CD4-positive, CD25-positive, alpha-beta regulatory T cell (primary cell): Measurements from ENCODE around the gene SFRP5. TPM values are rescaled to one million over a fixed set of nuclear protein-coding genes. Genes with fewer than 3 reads are reported as not detected.

Experiments
- ATAC-seq, 2 donors: fragments of 150-1000 bp; cut with Tn5 transposase; one replicate each; pipeline ENCODE4 v1.10.0; 2021; ENCODE audit warnings: low read depth in 2 of 2, moderate number of reproducible peaks in 2 of 2, moderate library complexity in 1 of 2
- DNase-seq, 3 donors: peaks; one replicate each; pipeline versions ENCODE4 v3.0.0 to v3.0.0-alpha.2; 2012 to 2022; ENCODE audit warnings: mixed read lengths in 1 of 3
- H3K27ac ChIP-seq: one replicate; pipeline ENCODE4 v1.7.0; 2013; ENCODE audit warnings: mild to moderate bottlenecking, low read length; ENCODE audit not compliant: insufficient read depth, poor library complexity, severe bottlenecking
- H3K27me3 ChIP-seq: one replicate; pipeline ENCODE4 v1.7.0; 2013; ENCODE audit warnings: low read length; ENCODE audit not compliant: control insufficient read depth, insufficient read depth
- H3K36me3 ChIP-seq: one replicate; pipeline ENCODE4 v1.7.0; 2013; ENCODE audit warnings: mild to moderate bottlenecking, low read length, moderate library complexity; ENCODE audit not compliant: control insufficient read depth, insufficient read depth
- H3K4me1 ChIP-seq: 2 replicates; pipeline ENCODE4 v1.7.0; 2013; ENCODE audit warnings: mild to moderate bottlenecking, low read length; ENCODE audit not compliant: insufficient read depth, control insufficient read depth, poor library complexity, severe bottlenecking
- H3K4me3 ChIP-seq: one replicate; pipeline ENCODE4 v1.7.0; 2013; ENCODE audit warnings: low read depth, mild to moderate bottlenecking, low read length, moderate library complexity
- H3K9me3 ChIP-seq, 2 experiments: 1 replicate in 1 of 2; 2 replicates in 1 of 2; pipeline ENCODE4 v1.7.0; 2013; ENCODE audit warnings: low read length in 2 of 2, mild to moderate bottlenecking in 1 of 2, moderate library complexity in 1 of 2; ENCODE audit not compliant: control insufficient read depth in 2 of 2
- H3K27ac Mint-ChIP-seq, 3 donors: one replicate each; pipeline ENCODE4 v1.8.0; 2020 to 2022; ENCODE audit warnings: mild to moderate bottlenecking in 3 of 3, mixed read lengths in 3 of 3, moderate library complexity in 2 of 3
- H3K27me3 Mint-ChIP-seq: one replicate; pipeline ENCODE4 v1.8.0; 2022; ENCODE audit warnings: mild to moderate bottlenecking, mixed read lengths
- H3K36me3 Mint-ChIP-seq: one replicate; pipeline ENCODE4 v1.8.0; 2020; ENCODE audit warnings: mixed read lengths
- H3K4me1 Mint-ChIP-seq, 4 donors: one replicate each; pipeline ENCODE4 v1.8.0; 2020 to 2022; ENCODE audit warnings: mixed read lengths in 4 of 4, mild to moderate bottlenecking in 1 of 4
- H3K4me3 Mint-ChIP-seq, 4 donors: one replicate each; pipeline ENCODE4 v1.8.0; 2020 to 2022; ENCODE audit warnings: mild to moderate bottlenecking in 4 of 4, mixed read lengths in 4 of 4, moderate library complexity in 3 of 4
- H3K9me3 Mint-ChIP-seq, 7 donors: one replicate each; pipeline ENCODE4 v1.8.0; 2020 to 2022; ENCODE audit warnings: mixed read lengths in 7 of 7, mild to moderate bottlenecking in 3 of 7, moderate library complexity in 2 of 7
- polyA plus RNA-seq, 4 donors: library from polyadenylated mRNA; unstranded; fragments of 300-500 nt; fragmentation: Illumina TruSeq; gene quantifications; one replicate each; pipeline ENCODE4 v1.2.3, GENCODE V29; 2021
- total RNA-seq: library from RNA; stranded (reverse); gene quantifications from one replicate; pipeline ENCODE4 v1.2.3, GENCODE V29; 2022

The SFRP5 gene
- total and polyA plus RNA-seq, 5 donors from 2014 or later: 0.34 to 0.93 (median 0.43) TPM; not detected in 2

DNA sequence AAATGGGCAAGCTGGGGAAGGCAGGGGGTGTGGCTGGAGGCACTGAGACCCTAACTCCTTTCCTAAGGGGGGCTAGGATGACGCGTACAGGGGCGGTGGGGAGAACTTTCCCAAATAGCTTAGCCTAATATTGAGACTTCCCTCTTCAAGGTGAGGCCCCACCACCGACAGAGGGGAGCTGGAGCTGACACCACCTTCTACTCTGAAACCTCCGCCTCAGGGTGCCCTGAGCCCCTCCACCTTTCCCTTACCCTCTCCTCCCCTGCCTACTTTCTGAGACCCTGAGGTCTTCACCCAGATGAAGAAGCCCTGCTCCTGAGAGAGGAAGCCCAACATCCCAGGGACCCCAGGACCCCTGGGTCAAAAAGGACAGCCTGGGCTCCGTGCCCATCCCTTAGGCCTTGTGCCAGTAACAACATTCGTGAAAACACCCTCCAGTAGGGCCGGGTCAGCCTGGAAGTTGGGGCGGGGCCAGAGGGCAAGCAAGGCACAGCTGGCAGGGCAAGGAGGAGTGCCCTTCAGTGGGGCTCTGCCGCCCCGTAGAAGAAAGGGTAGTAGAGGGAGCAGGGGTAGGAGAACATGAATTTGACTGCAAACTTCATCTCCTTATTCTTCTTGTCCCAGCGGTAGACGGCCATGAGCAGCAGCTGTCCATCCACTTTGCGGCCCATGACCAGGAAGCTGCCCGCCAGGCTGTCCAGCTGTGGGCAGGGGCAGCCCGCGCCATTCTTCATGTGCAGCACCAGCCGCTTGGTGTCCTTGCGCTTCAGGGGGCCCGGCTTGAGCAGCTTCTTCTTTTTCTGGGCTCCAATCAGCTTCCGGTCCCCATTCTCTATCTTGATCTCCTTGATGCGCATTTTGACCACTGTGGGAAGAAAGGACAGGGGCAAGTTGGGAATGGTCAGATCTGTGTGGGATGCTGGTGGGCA lies 4.5 kb downstream of the SFRP5 start:
- H3K36me3 Mint-ChIP-seq: peaks cover 16% of the 10 kb centered on the region
- H3K27me3 Mint-ChIP-seq: peaks cover 17% of the 10 kb centered on the region
- no peak overlapping the region for H3K4me3 Mint-ChIP-seq
- peaks cover 7% of the 10 kb centered on the region for H3K27me3 ChIP-seq
- peaks cover 2% of the 10 kb centered on the region for H3K36me3 ChIP-seq
- H3K9me3 ChIP-seq: no peaks in the 10 kb centered on the region
- no peak overlapping the region for H3K4me3 ChIP-seq
- H3K27ac ChIP-seq: no peak overlapping the region
- H3K4me1 ChIP-seq: peaks cover 7% of the 10 kb centered on the region
- H3K9me3 Mint-ChIP-seq: peaks cover 0 to 2% (median 0%) of the 10 kb centered on the region in 7 donors
- DNase-seq (no peak), ATAC-seq (no peak)
- peaks cover 0 to 24% (median 7%) of the 10 kb centered on the region in 4 donors for H3K4me1 Mint-ChIP-seq
- peak overlapping the region in 1 of 3 donors; percentile 23 for H3K27ac Mint-ChIP-seq

DNA sequence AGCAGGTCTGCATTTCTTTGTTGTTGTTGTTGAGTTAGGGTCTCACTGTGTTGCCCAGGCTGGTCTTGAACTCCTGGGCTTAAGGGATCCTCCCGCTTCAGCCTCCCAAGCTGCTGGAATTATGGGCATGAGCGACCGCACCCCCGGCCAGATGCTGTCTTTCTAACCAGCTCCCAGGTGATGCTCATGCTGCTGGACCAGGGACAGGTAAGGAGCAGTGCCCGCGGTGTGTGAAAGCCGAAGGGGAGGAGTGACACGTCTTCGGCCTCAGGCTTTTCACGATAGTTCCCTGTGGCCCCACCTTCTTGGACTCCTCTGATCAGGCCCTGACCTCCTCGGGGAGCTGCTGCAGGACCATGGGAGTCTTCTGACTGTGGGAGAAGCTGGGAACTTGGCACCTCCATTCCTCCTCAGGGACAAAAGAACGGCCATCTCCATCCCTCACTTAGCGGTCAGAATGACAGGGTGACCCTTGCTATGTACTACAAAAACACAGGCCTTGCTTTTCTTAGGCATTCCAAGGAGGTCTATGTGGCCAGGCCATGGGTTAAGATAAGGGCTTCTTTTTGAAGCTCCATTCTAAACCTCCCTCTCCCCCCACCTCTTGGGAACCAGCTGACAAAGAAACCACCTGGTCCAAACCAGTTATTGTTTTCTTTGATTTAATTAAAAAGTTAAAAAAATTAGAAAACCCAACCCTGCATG lies 5.5 kb downstream of the SFRP5 start:
- no peak overlapping the region for H3K4me3 ChIP-seq
- no peak overlapping the region for H3K27ac ChIP-seq
- DNase-seq (no peak), ATAC-seq (no peak)
- H3K9me3 Mint-ChIP-seq: peaks cover 0 to 2% (median 0%) of the 10 kb centered on the region in 7 donors
- no peak overlapping the region for H3K27ac Mint-ChIP-seq
- H3K27me3 ChIP-seq: peaks cover 7% of the 10 kb centered on the region
- H3K36me3 Mint-ChIP-seq: peaks cover 21% of the 10 kb centered on the region
- no peak overlapping the region for H3K4me3 Mint-ChIP-seq
- H3K27me3 Mint-ChIP-seq: peaks cover 13% of the 10 kb centered on the region
- H3K4me1 ChIP-seq: peaks cover 6% of the 10 kb centered on the region
- H3K4me1 Mint-ChIP-seq: peaks cover 0 to 19% (median 5%) of the 10 kb centered on the region in 4 donors
- H3K36me3 ChIP-seq: peaks cover 5% of the 10 kb centered on the region
- no peaks in the 10 kb centered on the region for H3K9me3 ChIP-seq

DNA sequence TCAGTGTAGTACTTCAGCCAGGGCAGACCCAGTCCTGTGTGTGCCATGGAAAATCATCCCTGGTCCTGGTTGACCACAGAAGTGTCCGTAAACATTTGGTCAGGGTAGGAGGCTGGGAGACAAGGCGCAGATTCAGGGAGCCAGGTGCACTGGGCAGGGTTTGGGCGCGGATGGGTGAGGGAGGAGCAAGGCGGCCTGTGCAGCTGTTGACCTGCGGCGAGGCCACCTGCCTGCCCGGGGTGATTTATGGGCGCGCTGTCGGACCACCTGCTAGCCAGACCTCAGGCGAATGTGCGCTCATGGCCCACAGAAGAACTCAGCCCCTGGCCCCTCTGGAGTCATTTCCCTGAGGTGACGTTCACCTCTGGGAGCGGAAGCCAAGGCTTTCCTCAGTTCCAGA lies 6.6 kb downstream of the SFRP5 start:
- Histone ChIP-seq H3K4me3 (no peak overlapping the region), H3K27me3 (no peaks in the 10 kb centered on the region), H3K36me3 (peaks cover 11% of the 10 kb centered on the region), H3K4me1 (no peaks in the 10 kb centered on the region), H3K27ac (no peak overlapping the region), H3K9me3 (no peaks in the 10 kb centered on the region)
- Mint-ChIP-seq H3K9me3 (peaks cover 0 to 2% (median 0%) of the 10 kb centered on the region in 7 donors), H3K4me1 (peaks cover 0 to 11% (median 3%) of the 10 kb centered on the region in 4 donors), H3K4me3 (no peak overlapping the region), H3K27me3 (peaks cover 5% of the 10 kb centered on the region), H3K36me3 (peaks cover 21% of the 10 kb centered on the region), H3K27ac (no peak overlapping the region)
- ATAC-seq (no peak), DNase-seq (no peak)

DNA sequence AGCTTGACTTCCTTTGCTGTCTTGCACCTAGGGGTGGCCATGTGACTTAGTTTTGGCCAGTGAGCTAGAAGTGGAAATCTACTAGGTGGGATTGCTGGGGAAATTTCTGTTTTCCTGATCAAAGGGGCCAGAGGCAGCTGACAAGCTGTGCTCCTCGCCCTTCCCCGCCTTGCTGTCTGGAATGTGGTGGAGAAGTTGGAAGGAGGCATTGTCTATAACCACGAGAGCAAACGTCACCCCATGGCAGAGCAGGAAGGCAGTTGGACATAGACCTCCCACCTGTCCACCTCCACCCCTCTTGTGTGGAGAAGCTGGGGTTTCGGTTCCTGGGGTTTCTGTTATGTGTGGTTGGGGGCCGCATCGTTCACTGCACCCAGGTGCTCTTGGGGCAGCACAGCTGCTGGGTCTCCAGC lies 7.3 kb downstream of the SFRP5 start:
- H3K4me3 Mint-ChIP-seq: no peak overlapping the region

DNA sequence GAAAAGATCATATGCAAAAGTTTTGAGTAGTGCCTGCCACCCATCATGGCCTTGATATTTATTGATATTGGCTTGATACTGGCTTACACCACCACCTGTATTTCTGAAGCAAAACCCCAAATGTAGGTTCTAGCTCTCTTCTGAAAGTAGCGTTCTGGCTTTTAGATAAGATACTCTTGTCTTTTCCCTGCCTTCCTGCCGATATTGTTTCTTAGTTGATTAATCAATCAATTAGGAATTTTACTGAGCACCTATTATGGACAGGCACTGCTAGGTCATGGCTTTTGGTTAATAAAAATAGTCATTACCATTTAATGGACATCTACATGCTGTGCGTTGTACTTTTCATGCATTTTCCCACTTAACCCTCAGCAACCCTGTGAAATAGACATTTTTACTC lies 7.9 kb downstream of the SFRP5 start:
- Mint-ChIP-seq H3K27ac (no peak overlapping the region), H3K27me3 (no peaks in the 10 kb centered on the region), H3K4me1 (peaks cover 0 to 9% (median 3%) of the 10 kb centered on the region in 4 donors), H3K36me3 (peaks cover 21% of the 10 kb centered on the region), H3K9me3 (peaks cover 0 to 2% (median 0%) of the 10 kb centered on the region in 7 donors), H3K4me3 (no peak overlapping the region)
- Histone ChIP-seq H3K4me1 (no peaks in the 10 kb centered on the region), H3K27me3 (no peaks in the 10 kb centered on the region), H3K36me3 (peaks cover 20% of the 10 kb centered on the region), H3K9me3 (no peaks in the 10 kb centered on the region), H3K4me3 (no peak overlapping the region), H3K27ac (no peak overlapping the region)
- ATAC-seq (no peak), DNase-seq (no peak)

More for the DNA sequence above, 7.3 kb downstream of the SFRP5 start:
- H3K36me3 Mint-ChIP-seq: peaks cover 21% of the 10 kb centered on the region
- ATAC-seq (no peak), DNase-seq (no peak)
- Histone ChIP-seq H3K4me3 (no peak overlapping the region), H3K27me3 (no peaks in the 10 kb centered on the region), H3K27ac (no peak overlapping the region), H3K9me3 (no peaks in the 10 kb centered on the region), H3K4me1 (no peaks in the 10 kb centered on the region), H3K36me3 (peaks cover 17% of the 10 kb centered on the region)
- H3K27ac Mint-ChIP-seq: no peak overlapping the region
- peaks cover 0 to 9% (median 3%) of the 10 kb centered on the region in 4 donors for H3K4me1 Mint-ChIP-seq
- H3K9me3 Mint-ChIP-seq: peaks cover 0 to 2% (median 0%) of the 10 kb centered on the region in 7 donors
- no peaks in the 10 kb centered on the region for H3K27me3 Mint-ChIP-seq

DNA sequence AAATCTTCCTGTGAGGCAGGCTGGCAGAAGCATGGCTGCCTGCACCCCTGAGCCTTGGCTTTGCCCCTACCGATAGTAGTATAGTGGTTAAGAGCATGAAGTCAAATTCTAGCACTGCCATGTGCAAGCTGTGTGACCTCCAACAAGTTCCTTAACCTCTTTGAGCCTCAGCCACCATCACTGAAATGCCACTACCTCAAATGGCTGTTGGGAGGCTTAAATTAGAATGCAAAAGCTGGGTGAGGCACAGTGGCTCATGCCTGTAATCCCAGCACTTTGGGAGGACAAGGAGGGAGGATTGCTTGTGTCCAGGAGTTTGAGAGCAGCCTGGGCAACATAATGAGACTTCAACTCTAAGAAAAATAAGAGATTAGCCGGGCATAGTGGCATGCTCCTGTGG lies 8.4 kb downstream of the SFRP5 start:
- H3K27ac ChIP-seq: no peak overlapping the region
- Mint-ChIP-seq H3K4me3 (no peak overlapping the region), H3K4me1 (peaks cover 0 to 9% (median 3%) of the 10 kb centered on the region in 4 donors), H3K36me3 (peaks cover 23% of the 10 kb centered on the region), H3K27ac (no peak overlapping the region), H3K27me3 (no peaks in the 10 kb centered on the region), H3K9me3 (peaks cover 0 to 2% (median 0%) of the 10 kb centered on the region in 7 donors)
- H3K9me3 ChIP-seq: no peaks in the 10 kb centered on the region
- ATAC-seq: no peak
- H3K4me3 ChIP-seq: no peak overlapping the region
- no peak for DNase-seq
- no peaks in the 10 kb centered on the region for H3K4me1 ChIP-seq
- no peaks in the 10 kb centered on the region for H3K27me3 ChIP-seq
- peaks cover 20% of the 10 kb centered on the region for H3K36me3 ChIP-seq

DNA sequence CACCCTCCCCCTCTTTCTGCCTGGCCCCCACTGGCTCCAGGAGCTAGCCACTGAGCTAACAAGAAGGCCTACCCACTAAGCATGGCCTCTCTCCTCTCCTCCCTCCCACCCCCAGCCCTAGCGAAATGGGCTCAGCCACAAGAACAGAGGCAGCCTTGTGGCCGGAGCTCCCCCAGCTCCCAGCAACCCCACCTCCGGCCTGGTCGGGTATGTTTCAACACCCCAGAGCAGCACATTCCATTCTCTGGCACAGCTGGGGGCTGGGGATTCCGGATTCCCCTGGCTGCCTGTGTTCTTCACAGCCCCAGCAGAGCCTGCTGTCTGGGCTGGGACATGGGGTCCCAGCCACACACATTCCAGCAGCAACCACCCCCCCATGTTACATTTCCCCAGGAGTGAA lies 9.0 kb downstream of the SFRP5 start:
- no peaks in the 10 kb centered on the region for H3K27me3 ChIP-seq
- no peaks in the 10 kb centered on the region for H3K4me1 ChIP-seq
- no peak for ATAC-seq
- Mint-ChIP-seq H3K36me3 (peaks cover 19% of the 10 kb centered on the region), H3K27ac (no peak overlapping the region), H3K4me3 (no peak overlapping the region), H3K9me3 (no peaks in the 10 kb centered on the region), H3K27me3 (no peaks in the 10 kb centered on the region), H3K4me1 (peaks cover 0 to 6% (median 3%) of the 10 kb centered on the region in 4 donors)
- no peak overlapping the region for H3K27ac ChIP-seq
- H3K4me3 ChIP-seq: no peak overlapping the region
- no peaks in the 10 kb centered on the region for H3K9me3 ChIP-seq
- DNase-seq: no peak
- peaks cover 24% of the 10 kb centered on the region for H3K36me3 ChIP-seq
